Breast epithelium (tissue), 3 donors: ENCODE results near the gene HCN1.

ENCODE experiments used
- CTCF ChIP-seq, 3 donors: fragments of 450-650 bp; IDR thresholded peaks; one replicate each; pipeline ENCODE4 v1.5.1; 2016 to 2017; ENCODE audit warnings: antibody characterized with exemption in 3 of 3, mild to moderate bottlenecking in 3 of 3, moderate library complexity in 3 of 3
- POLR2A ChIP-seq: fragments of 450-650 bp; IDR thresholded peaks from one replicate; pipeline ENCODE4 v1.6.1; 2016; ENCODE audit warnings: antibody characterized with exemption, mild to moderate bottlenecking, moderate library complexity
- POLR2AphosphoS5 ChIP-seq, 3 donors: sonication (generic); formaldehyde crosslinking; IDR thresholded peaks; one replicate each; pipeline ENCODE4 v1.6.1; 2017; ENCODE audit warnings: antibody characterized with exemption in 3 of 3

- TF ChIP-seq POLR2A (no peak), CTCF (IDR thresholded peaks at IDR 0.05) (no peak), POLR2AphosphoS5 (IDR thresholded peaks at IDR 0.05) (no peak)
These were observed 490.7 kb downstream of the HCN1 start for GRCh38 chr5:45205403-45205961.
